H1 (cell line): ENCODE results near the gene ASB3. TPM values are rescaled to one million over a fixed set of nuclear protein-coding genes. Genes with fewer than 3 reads are reported as not detected.

Experiments
- CTCF ChIA-PET: fragments of 300-600 bp; sonication (Branson Sonifier 250); formaldehyde crosslinking; loops from one replicate; lab custom pipeline; 2021; ENCODE audit not compliant: partially characterized antibody; lab: Charles Lee
- POLR2A ChIA-PET: fragments of 300-600 bp; sonication (Branson Sonifier 250); formaldehyde crosslinking; loops from one replicate; lab custom pipeline; 2021; ENCODE audit warnings: inconsistent platforms; ENCODE audit not compliant: partially characterized antibody; lab: Charles Lee
- DNase-seq, 2 experiments: peaks; one replicate each; pipeline versions ENCODE4 v3.0.0 to v3.0.0-alpha.2; 2010 to 2022; ENCODE audit warnings: low spot score in 2 of 2, low read depth in 1 of 2, mixed read lengths in 1 of 2
- FAIRE-seq: peaks from 2 replicates; lab custom pipeline; 2011; peaks lifted over from hg19 to GRCh38; lab: Jason Lieb, UNC
- H2AFZ ChIP-seq: 2 replicates; pipeline ENCODE4 v1.8.1; 2012; ENCODE audit warnings: low read length, inconsistent platforms
- H2AK5ac ChIP-seq: 2 replicates; pipeline ENCODE4 v1.6.1; 2013; ENCODE audit warnings: low read depth, low read length
- H2BK120ac ChIP-seq: replicated peaks from 2 replicates; pipeline ENCODE3; 2013; ENCODE audit warnings: low read depth, low read length, inconsistent platforms
- H2BK12ac ChIP-seq: 2 replicates; pipeline ENCODE4 v1.6.1; 2013; ENCODE audit warnings: low read depth, low read length
- H2BK15ac ChIP-seq: 2 replicates; pipeline ENCODE4 v1.6.1; 2013; ENCODE audit warnings: low read length
- H2BK20ac ChIP-seq: 2 replicates; pipeline ENCODE4 v1.6.1; 2013; ENCODE audit warnings: low read length
- H2BK5ac ChIP-seq: 2 replicates; pipeline ENCODE4 v1.6.1; 2013; ENCODE audit warnings: low read depth, low read length
- H3K14ac ChIP-seq: 2 replicates; pipeline ENCODE4 v1.6.1; 2013; ENCODE audit warnings: inconsistent platforms; ENCODE audit not compliant: insufficient read length
- H3K18ac ChIP-seq: 2 replicates; pipeline ENCODE4 v1.6.1; 2013; ENCODE audit warnings: low read length; ENCODE audit errors: extremely low read depth
- H3K23ac ChIP-seq: 2 replicates; pipeline ENCODE4 v1.6.1; 2013; ENCODE audit warnings: inconsistent platforms; ENCODE audit not compliant: insufficient read length
- H3K23me2 ChIP-seq: 2 replicates; pipeline ENCODE4 v1.6.1; 2013; ENCODE audit warnings: low read depth, low read length
- H3K27ac ChIP-seq: 2 replicates; pipeline ENCODE4 v1.6.1; 2011; ENCODE audit warnings: low read depth, low read length, inconsistent platforms
- H3K27me3 ChIP-seq, 4 experiments: replicated peaks in 1 of 4; 1 replicate in 1 of 4; 2 replicates in 3 of 4; pipeline versions ENCODE4 v1.6.1 to v1.8.1; 2011 to 2013; ENCODE audit warnings: low read length in 3 of 4, mild to moderate bottlenecking in 3 of 4, inconsistent platforms in 2 of 4, mixed read lengths in 2 of 4, moderate library complexity in 1 of 4; ENCODE audit not compliant: control insufficient read depth in 3 of 4, insufficient read depth in 3 of 4; ENCODE audit errors: extremely low read depth in 1 of 4
- H3K36me3 ChIP-seq, 4 experiments: 2 replicates each; pipeline versions ENCODE4 v1.6.1 to v1.8.1; 2011 to 2013; ENCODE audit warnings: mild to moderate bottlenecking in 4 of 4, low read length in 3 of 4, moderate library complexity in 2 of 4, control low read depth in 1 of 4, inconsistent platforms in 1 of 4; ENCODE audit not compliant: insufficient read depth in 4 of 4, control insufficient read depth in 2 of 4
- H3K4ac ChIP-seq: replicated peaks from 2 replicates; pipeline ENCODE3; 2013; ENCODE audit warnings: low read length, low read depth, mixed read lengths, inconsistent platforms; ENCODE audit not compliant: insufficient read length
- H3K4me1 ChIP-seq, 4 experiments: replicated peaks in 1 of 4; 1 replicate in 1 of 4; 2 replicates in 3 of 4; pipeline versions ENCODE4 v1.6.1 to v1.8.1; 2011 to 2013; ENCODE audit warnings: low read length in 3 of 4, inconsistent platforms in 2 of 4, mixed read lengths in 1 of 4; ENCODE audit not compliant: insufficient read depth in 4 of 4, control insufficient read depth in 3 of 4
- H3K4me2 ChIP-seq, 2 experiments: 2 replicates each; pipeline versions ENCODE4 v1.6.1 to v1.8.1; 2011 to 2013; ENCODE audit warnings: low read depth in 2 of 2, low read length in 2 of 2, control low read depth in 1 of 2, inconsistent platforms in 1 of 2, mild to moderate bottlenecking in 1 of 2; ENCODE audit not compliant: insufficient read depth in 1 of 2
- H3K4me3 ChIP-seq, 4 experiments: fragments of 200-600, 300-600 bp in 1 of 4; sonication (generic), shearing (Covaris generic), sonication (Bioruptor Twin) in 1 of 4; 2 replicates each; pipeline versions ENCODE4 v1.5.1 to v1.8.1; 2011 to 2016; ENCODE audit warnings: low read length in 4 of 4, low read depth in 3 of 4, control low read depth in 2 of 4, inconsistent platforms in 2 of 4, mild to moderate bottlenecking in 2 of 4, mixed read lengths in 1 of 4, moderate library complexity in 1 of 4; ENCODE audit not compliant: insufficient read depth in 2 of 4; ENCODE audit errors: extremely low read depth in 1 of 4
- H3K56ac ChIP-seq: replicated peaks from 2 replicates; pipeline ENCODE3; 2013; ENCODE audit warnings: low read depth, mild to moderate bottlenecking, mixed read lengths, low read length, inconsistent platforms; ENCODE audit not compliant: insufficient read length
- H3K79me1 ChIP-seq: 2 replicates; pipeline ENCODE4 v1.6.1; 2013; ENCODE audit warnings: low read depth, low read length, control low read depth
- H3K79me2 ChIP-seq, 2 experiments: 2 replicates each; pipeline versions ENCODE4 v1.6.1 to v1.8.1; 2012 to 2013; ENCODE audit warnings: low read length in 2 of 2, mild to moderate bottlenecking in 2 of 2, inconsistent platforms in 1 of 2; ENCODE audit not compliant: insufficient read depth in 2 of 2, control insufficient read depth in 1 of 2
- H3K9ac ChIP-seq, 4 experiments: replicated peaks in 1 of 4; 1 replicate in 1 of 4; 2 replicates in 3 of 4; pipeline versions ENCODE4 v1.6.1 to v1.8.1; 2011 to 2013; ENCODE audit warnings: low read depth in 3 of 4, low read length in 3 of 4, control low read depth in 2 of 4, mild to moderate bottlenecking in 2 of 4, moderate library complexity in 2 of 4, inconsistent platforms in 1 of 4; ENCODE audit errors: extremely low read depth in 1 of 4
- H3K9me3 ChIP-seq, 2 experiments: 2 replicates each; pipeline versions ENCODE4 v1.6.1 to v1.8.1; 2012 to 2013; ENCODE audit warnings: mild to moderate bottlenecking in 2 of 2, moderate library complexity in 2 of 2, control low read depth in 1 of 2, inconsistent platforms in 1 of 2, low read depth in 1 of 2, low read length in 1 of 2, mixed read lengths in 1 of 2; ENCODE audit not compliant: insufficient read depth in 2 of 2
- H4K20me1 ChIP-seq, 2 experiments: replicated peaks in 1 of 2; 2 replicates each; pipeline versions ENCODE3 to v1.8.1; 2011 to 2013; ENCODE audit warnings: inconsistent platforms in 2 of 2, low read length in 2 of 2, mild to moderate bottlenecking in 1 of 2; ENCODE audit not compliant: insufficient read depth in 2 of 2, control insufficient read depth in 1 of 2
- H4K5ac ChIP-seq: 2 replicates; pipeline ENCODE4 v1.6.1; 2013; ENCODE audit warnings: low read length, low read depth, mixed read lengths, inconsistent platforms; ENCODE audit not compliant: insufficient read length
- H4K8ac ChIP-seq: 2 replicates; pipeline ENCODE4 v1.8.0; 2013; ENCODE audit warnings: mild to moderate bottlenecking, moderate library complexity, low read length, inconsistent platforms; ENCODE audit not compliant: insufficient read depth; ENCODE audit errors: extremely low read depth
- H4K91ac ChIP-seq: replicated peaks from 2 replicates; pipeline ENCODE3; 2013; ENCODE audit warnings: low read length, mixed read lengths, inconsistent platforms; ENCODE audit not compliant: insufficient read length
- CHD1 ChIP-seq: IDR thresholded peaks from 2 replicates; pipeline ENCODE4 v1.6.1; 2012; ENCODE audit warnings: low read depth, low read length, improper control_type of control experiment
- SIRT6 ChIP-seq: IDR thresholded peaks from one replicate; pipeline ENCODE4 v1.7.1; 2012; ENCODE audit warnings: low read length, inconsistent platforms
- TCF12 ChIP-seq: IDR thresholded peaks from 2 replicates; pipeline ENCODE4 v1.6.1; 2011; ENCODE audit warnings: low read depth, mild to moderate bottlenecking, low read length
- TEAD4 ChIP-seq: IDR thresholded peaks from 2 replicates; pipeline ENCODE4 v1.6.1; 2012; ENCODE audit warnings: low read depth, low read length, inconsistent platforms, mixed read lengths
- WGBS, 2 experiments: shearing (Covaris generic) in 1 of 2; methylation state at CpG; one replicate each; pipeline versions ENCODE4 v1.1.6 to v1.1.7; 2013 to 2015; ENCODE audit warnings: low lambda C conversion rate in 2 of 2, mixed read lengths in 2 of 2, inconsistent platforms in 1 of 2, low coverage in 1 of 2, missing lambda C conversion rate in 1 of 2; ENCODE audit not compliant: insufficient replicate concordance in 2 of 2, insufficient coverage in 1 of 2, insufficient read length in 1 of 2; ENCODE audit errors: extremely low coverage in 1 of 2, missing lambda C conversion rate in 1 of 2; 5-methylcytosine and 5-hydroxymethylcytosine counted together
- polyA plus RNA-seq, 7 experiments: library from polyadenylated mRNA; depleted of rRNA in 3 of 7; stranded (reverse) in 5 of 7; unstranded in 2 of 7; fragments of >200 nt in 5 of 7; fragments of 200-250 nt in 2 of 7; gene quantifications; 1 replicate in 5 of 7; 2 replicates in 1 of 7; 4 replicates in 1 of 7; pipeline versions ENCODE4 v1.2.1 to v1.2.3, GENCODE V29; 2011 to 2013; ENCODE audit warnings: missing spikeins in 2 of 7, mixed read lengths in 2 of 7
- total RNA-seq: library from RNA; stranded (reverse); fragmentation: NEBNext Ultra II Directional; extraction: Animal tissue kit (Norgen Biotek cat#: 25700); gene quantifications from 2 replicates; pipeline ENCODE4 v1.2.1, GENCODE V29; 2021

ASB3 gene
- total and polyA plus RNA-seq, 2 of the 8 experiments (the other 6 are each of a cell fraction or from before 2014, with no cell fraction given) = 22.6 to 25.4 TPM

- Histone ChIP-seq H3K23me2 (no peaks in the 10 kb centered on the region), H2AK5ac (no peak overlapping the region), H2BK15ac (no peak overlapping the region), H4K5ac (no peak overlapping the region), H3K36me3 (peaks cover 0 to 3% (median 2%) of the 10 kb centered on the region in 4 experiments; a peak in 2 of 8 replicates)
- DNase-seq = no peak
- TF ChIP-seq SIRT6 (no peak), TEAD4 (no peak), TCF12 (no peak), CHD1 (no peak)
- TF ChIP-seq, all 59 proteins: peak for 0
- Histone ChIP-seq H2BK5ac (no peak overlapping the region), H3K4me1 (no peaks in the 10 kb centered on the region), H3K4ac (no peak overlapping the region), H3K4me2 (no peak overlapping the region), H3K79me2 (no peaks in the 10 kb centered on the region), H3K27me3 (no peaks in the 10 kb centered on the region), H4K91ac (no peak overlapping the region), H3K79me1 (no peaks in the 10 kb centered on the region), H3K4me3 (no peak overlapping the region), H3K23ac (no peak overlapping the region), H3K27ac (no peak overlapping the region), H4K20me1 (no peaks in the 10 kb centered on the region), H2AFZ (no peak overlapping the region), H3K56ac (no peak overlapping the region), H2BK12ac (no peak overlapping the region), H3K14ac (no peak overlapping the region), H2BK120ac (no peak overlapping the region), H2BK20ac (no peak overlapping the region), H3K9me3 (no peaks in the 10 kb centered on the region), H4K8ac (no peak overlapping the region), H3K9ac (no peak overlapping the region), H3K18ac (no peak overlapping the region)
- CTCF ChIA-PET = no interaction called here
- WGBS, 2 experiments = 93% methylated on average over 4 of the region's 4 CpGs; no CpG with 5 or more reads in 1 of the 2 experiments
- FAIRE-seq = no peak
- POLR2A ChIA-PET = interaction anchor here (0.8 kb wide), 1 partner anchor 70 kb away, joined by 3 read pairs; no protein-coding TSS in a partner anchor
Measured at GRCh38 chr2:53750041-53750768, 36.5 kb downstream of the ASB3 start.
